Measurements from ENCODE around the gene IL5. TPM values are rescaled to one million over a fixed set of nuclear protein-coding genes. Genes with fewer than 3 reads are reported as not detected.
"Not testable (repeated sequence)": the region's sequence is repeated elsewhere in the genome, so short reads cannot be mapped to it uniquely, and the experiment has no call there.

Gene IL5
- total RNA-seq, 1 experiment from 2014 or later, result not detected

GRCh38 chr5:132526290-132526973 is 16.9 kb downstream of the IL5 start:
- CTCF ChIA-PET, result interaction anchor here (0.6 to 1.4 kb wide), 6 partner anchors 9 to 294 kb away, joined by 3 to 4 read pairs (median 3); partner anchors contain the start of gene RAD50
- in situ Hi-C loops (cut with HindIII; ENCODE audit: low pct_unique_long_range_greater_than_20kb, low sequenced_read_pairs) (no loop called here), intact Hi-C loops (cut with micrococcal nuclease; ENCODE audit: unreplicated experiment) (loop anchor here (10.0 kb wide), 1 partner anchor 288 kb away; the partner anchor contains the start of gene SOWAHA)
- POLR2A ChIA-PET, result interaction anchor here (0.6 to 0.7 kb wide), 2 partner anchors 228 to 315 kb away, joined by 3 to 5 read pairs; no protein-coding TSS in a partner anchor
- no peaks in the 10 kb centered on the region for H3K4me1 ChIP-seq (ENCODE audit: control insufficient read depth, insufficient read depth, low read length)
- TF ChIP-seq SIN3A (IDR thresholded peaks at IDR 0.05; ENCODE audit: borderline replicate concordance, insufficient read depth, low read depth, low read length), result no peak
- TF ChIP-seq CTCF (IDR thresholded peaks at IDR 0.05), result peak; percentile 98
- TF ChIP-seq POLR2AphosphoS5 (IDR thresholded peaks at IDR 0.05; ENCODE audit: low read depth, low read length), result no peak
- no peak for TF ChIP-seq TCF7L2 (IDR thresholded peaks at IDR 0.05; ENCODE audit: low read depth, low read length)
- peak overlapping the region in 1 of 2 experiments; percentile 33; a peak in 2 of 4 replicates for H3K4me3 ChIP-seq (ENCODE audit: low read depth in 2 of 2, low read length in 2 of 2)
- no peaks in the 10 kb centered on the region for H3K36me3 ChIP-seq (ENCODE audit: control insufficient read depth, insufficient read depth, low read length)
- no peaks in the 10 kb centered on the region for H3K9me3 ChIP-seq (ENCODE audit: control insufficient read depth, insufficient read depth, low read depth, low read length)
- no TSS peak for BruUV-seq (replicated peaks)
- no peak overlapping the region for H3K27ac ChIP-seq (ENCODE audit: low read length)
- ATAC-seq (peak; percentile 95), DNase-seq (ENCODE audit: low read depth, low spot score) (peak; percentile 63)
- H3K27me3 ChIP-seq (ENCODE audit: control insufficient read depth, insufficient read depth, low read length), result peaks cover 2% of the 10 kb centered on the region; the same call in 1 of the 2 replicates

GRCh38 chr5:132525299-132525724 is 18.0 kb downstream of the IL5 start:
- Histone ChIP-seq H3K4me1 (ENCODE audit: control insufficient read depth, insufficient read depth, low read length) (no peaks in the 10 kb centered on the region), H3K9me3 (ENCODE audit: control insufficient read depth, insufficient read depth, low read depth, low read length) (no peaks in the 10 kb centered on the region), H3K27ac (ENCODE audit: low read length) (no peak overlapping the region), H3K4me3 (ENCODE audit: low read depth in 2 of 2, low read length in 2 of 2) (no peak overlapping the region), H3K27me3 (ENCODE audit: control insufficient read depth, insufficient read depth, low read length) (no peaks in the 10 kb centered on the region), H3K36me3 (ENCODE audit: control insufficient read depth, insufficient read depth, low read length) (no peaks in the 10 kb centered on the region)
- no peak for DNase-seq (ENCODE audit: low read depth, low spot score)
- ChIA-PET POLR2A (no interaction called here), CTCF (no interaction called here)
- intact Hi-C loops (cut with micrococcal nuclease; ENCODE audit: unreplicated experiment), result loop anchor here (10.0 kb wide), 1 partner anchor 289 kb away; the partner anchor contains the start of gene SOWAHA
- BruUV-seq (replicated peaks), result no TSS peak
- TF ChIP-seq CTCF (IDR thresholded peaks at IDR 0.05), result no peak
- no peak for TF ChIP-seq POLR2AphosphoS5 (IDR thresholded peaks at IDR 0.05; ENCODE audit: low read depth, low read length)
- TF ChIP-seq SIN3A (IDR thresholded peaks at IDR 0.05; ENCODE audit: borderline replicate concordance, insufficient read depth, low read depth, low read length), result no peak
- no peak for TF ChIP-seq TCF7L2 (IDR thresholded peaks at IDR 0.05; ENCODE audit: low read depth, low read length)
- no peak for TF ChIP-seq REST (IDR thresholded peaks at IDR 0.05; ENCODE audit: insufficient read depth in 1 of 2, low read depth in 2 of 2, low read length in 1 of 2)
- in situ Hi-C loops (cut with HindIII; ENCODE audit: low pct_unique_long_range_greater_than_20kb, low sequenced_read_pairs), result no loop called here
- no peak for ATAC-seq

- in situ Hi-C loops (cut with HindIII; ENCODE audit: low pct_unique_long_range_greater_than_20kb, low sequenced_read_pairs); CTCF ChIA-PET; H3K4me3 ChIP-seq (ENCODE audit: low read depth in 2 of 2, low read length in 2 of 2); BruUV-seq (replicated peaks); H3K27ac ChIP-seq (ENCODE audit: low read length); POLR2A ChIA-PET; DNase-seq (ENCODE audit: low read depth, low spot score); ATAC-seq; H3K36me3 ChIP-seq (ENCODE audit: control insufficient read depth, insufficient read depth, low read length); H3K9me3 ChIP-seq (ENCODE audit: control insufficient read depth, insufficient read depth, low read depth, low read length); H3K27me3 ChIP-seq (ENCODE audit: control insufficient read depth, insufficient read depth, low read length); H3K4me1 ChIP-seq (ENCODE audit: control insufficient read depth, insufficient read depth, low read length): not testable (repeated sequence)
- intact Hi-C loops (cut with micrococcal nuclease; ENCODE audit: unreplicated experiment), result loop anchor here (10.0 kb wide), 1 partner anchor 290 kb away; the partner anchor contains the start of gene SOWAHA
These were observed 18.4 kb downstream of the IL5 start for GRCh38 chr5:132524877-132525276.

- DNase-seq (ENCODE audit: low read depth, low spot score); H3K4me3 ChIP-seq (ENCODE audit: low read depth in 2 of 2, low read length in 2 of 2); H3K9me3 ChIP-seq (ENCODE audit: control insufficient read depth, insufficient read depth, low read depth, low read length); H3K36me3 ChIP-seq (ENCODE audit: control insufficient read depth, insufficient read depth, low read length); ATAC-seq; H3K4me1 ChIP-seq (ENCODE audit: control insufficient read depth, insufficient read depth, low read length); POLR2A ChIA-PET; CTCF ChIA-PET; H3K27ac ChIP-seq (ENCODE audit: low read length); H3K27me3 ChIP-seq (ENCODE audit: control insufficient read depth, insufficient read depth, low read length); BruUV-seq (replicated peaks); in situ Hi-C loops (cut with HindIII; ENCODE audit: low pct_unique_long_range_greater_than_20kb, low sequenced_read_pairs): not testable (repeated sequence)
- intact Hi-C loops (cut with micrococcal nuclease; ENCODE audit: unreplicated experiment), result loop anchor here (10.0 kb wide), 1 partner anchor 293 kb away; the partner anchor contains the start of gene SOWAHA
These were observed 21.3 kb downstream of the IL5 start for GRCh38 chr5:132522067-132522466.

All from Panc1 (cell line).